Measurements from ENCODE around the gene AQP1. TPM values are rescaled to one million over a fixed set of nuclear protein-coding genes. Genes with fewer than 3 reads are reported as not detected.

The AQP1 gene
- total and polyA plus RNA-seq, 2 donors (not counting 1 experiment from before 2014, with no cell fraction given) = not detected

DNA sequence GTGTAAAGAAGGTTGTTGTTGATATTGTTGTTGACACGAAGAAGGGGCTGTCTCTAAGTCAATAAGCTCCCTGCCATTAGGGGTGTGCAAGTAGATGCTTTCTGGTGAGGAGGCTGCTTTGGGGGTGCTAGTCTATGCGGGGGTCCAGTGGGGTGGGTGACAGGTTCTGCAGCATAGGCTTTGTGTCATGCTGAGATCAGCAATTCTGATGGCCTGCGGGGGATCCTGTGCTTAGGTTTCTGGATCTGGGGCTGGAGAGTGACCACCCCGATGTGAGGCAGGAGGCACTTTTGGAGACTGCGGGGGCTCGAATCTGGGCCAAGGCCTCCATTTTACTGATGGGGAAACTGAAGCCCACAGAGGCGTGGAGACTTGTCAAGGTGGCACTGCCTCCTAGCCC lies 5.1 kb downstream of the AQP1 start:
- POLR2A ChIA-PET = no interaction called here

More for the DNA sequence above, 5.1 kb downstream of the AQP1 start:
- no peak overlapping the region for H3K4me2 ChIP-seq (replicated peaks; ENCODE audit: low read depth, low read length, poor library complexity, severe bottlenecking)
- H3K4me1 Mint-ChIP-seq = no peaks in the 10 kb centered on the region
- no peak for ATAC-seq (ENCODE audit: low read depth)
- no peak overlapping the region for H3K9ac ChIP-seq (ENCODE audit: low read length)
- intact Hi-C loops (cut with micrococcal nuclease) = no loop called here
- H3K4me1 ChIP-seq (ENCODE audit: control insufficient read depth in 2 of 2, insufficient read depth in 2 of 2, low read length in 2 of 2) = no peaks in the 10 kb centered on the region
- TF ChIP-seq EZH2 (IDR thresholded peaks at IDR 0.05; ENCODE audit: borderline replicate concordance, insufficient read depth, low read depth, low read length, poor library complexity, severe bottlenecking) = no peak
- TF ChIP-seq CTCF (IDR thresholded peaks at IDR 0.05) = no peak
- H3K79me2 ChIP-seq (ENCODE audit: control insufficient read depth, insufficient read depth, low read length) = no peaks in the 10 kb centered on the region
- H3K9me3 Mint-ChIP-seq (ENCODE audit: insufficient read depth) = no peaks in the 10 kb centered on the region
- CTCF ChIA-PET = interaction anchor here (1.2 kb wide), 1 partner anchor 23 kb away, joined by 3 read pairs; no protein-coding TSS in a partner anchor
- no peak overlapping the region for H3K4me3 ChIP-seq (ENCODE audit: control extremely low read depth in 1 of 5, extremely low read depth in 1 of 5, insufficient read depth in 1 of 5, low read depth in 2 of 5, low read length in 4 of 5)
- no peak overlapping the region for H3K27ac ChIP-seq (ENCODE audit: low read length in 2 of 2)
- H4K20me1 ChIP-seq (ENCODE audit: control insufficient read depth, insufficient read depth, low read length, poor library complexity, severe bottlenecking) = no peaks in the 10 kb centered on the region
- H3K4me3 Mint-ChIP-seq = no peak overlapping the region
- no peaks in the 10 kb centered on the region for H3K27me3 Mint-ChIP-seq
- no peaks in the 10 kb centered on the region for H3K36me3 ChIP-seq (replicated peaks in 1 of 2; ENCODE audit: control extremely low read depth in 1 of 2, control insufficient read depth in 1 of 2, extremely low read depth in 1 of 2, insufficient read depth in 2 of 2, low read length in 1 of 2)
- 90% methylated on average over 7 of the region's 7 CpGs for WGBS (ENCODE audit: insufficient coverage)
- no peaks in the 10 kb centered on the region for H3K27me3 ChIP-seq (replicated peaks in 1 of 4; ENCODE audit: control extremely low read depth in 1 of 4, control insufficient read depth in 3 of 4, insufficient read depth in 4 of 4, low read length in 3 of 4)
- H2AFZ ChIP-seq (ENCODE audit: insufficient read depth, low read depth, low read length, poor library complexity, severe bottlenecking) = no peak overlapping the region
- H3K27ac Mint-ChIP-seq = no peak overlapping the region
- no peak for DNase-seq
- H3K9me3 ChIP-seq (ENCODE audit: control extremely low read depth in 1 of 3, control insufficient read depth in 2 of 3, insufficient read depth in 1 of 3, low read length in 2 of 3) = no peaks in the 10 kb centered on the region
